IPS DF 19.7 (cell line): ENCODE data around the gene DPF3.

Source experiments
- DNase-seq: peaks from one replicate; pipeline ENCODE4 v3.0.0-alpha.2; 2013; ENCODE audit warnings: low read depth, low spot score

DPF3 gene

DNA sequence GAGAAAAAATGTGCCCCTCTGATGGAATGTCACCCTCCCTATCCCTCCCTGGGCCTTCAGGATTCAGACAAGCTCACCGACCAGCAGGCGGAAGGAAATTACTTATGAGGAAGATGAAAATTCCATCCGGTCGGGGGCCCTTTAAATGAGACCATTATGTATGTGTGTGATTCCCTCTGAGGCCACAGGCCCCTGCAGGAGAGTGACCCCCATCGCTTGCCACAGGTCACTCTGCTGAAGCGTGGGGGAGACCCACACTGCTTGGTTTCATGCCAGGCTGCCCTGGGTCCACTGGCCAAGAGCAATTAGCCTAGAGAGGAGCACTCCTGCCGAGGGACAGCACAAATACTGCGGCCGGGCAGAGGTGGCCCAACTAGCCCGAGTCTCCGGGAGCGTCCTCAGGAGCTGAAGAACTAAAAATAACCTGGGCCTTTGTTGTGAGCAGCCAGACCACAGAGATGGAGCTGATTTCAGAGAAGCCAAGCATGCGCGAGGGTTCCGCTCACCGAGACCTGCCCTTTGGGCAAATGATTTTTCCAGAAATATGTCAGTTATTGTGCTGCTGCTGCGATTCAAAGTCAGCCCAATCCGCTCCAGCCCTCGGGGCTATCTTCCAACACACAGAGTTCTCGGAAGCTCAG is 276.4 kb downstream of the DPF3 start:
- no peak for DNase-seq

DNA sequence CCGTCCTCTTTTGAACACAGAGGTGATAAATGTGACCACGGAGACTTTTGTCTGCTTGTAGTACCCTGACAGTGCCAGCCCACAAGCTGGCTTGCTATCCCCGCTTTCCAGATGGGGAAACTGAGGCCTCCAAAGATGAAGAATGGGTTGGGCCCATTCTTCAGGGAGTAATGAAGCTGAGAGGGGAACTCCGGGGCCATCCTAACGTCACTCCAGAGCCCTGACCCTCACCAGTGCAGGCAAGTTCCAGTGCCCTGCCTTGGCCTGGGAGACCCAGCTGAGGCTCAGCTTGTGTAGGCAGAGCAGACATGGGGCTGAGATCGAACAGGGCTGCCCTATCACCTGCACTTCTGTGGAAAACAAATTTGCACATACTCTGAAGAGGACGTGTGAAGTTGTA is 277.1 kb downstream of the DPF3 start:
- no peak for DNase-seq

DNA sequence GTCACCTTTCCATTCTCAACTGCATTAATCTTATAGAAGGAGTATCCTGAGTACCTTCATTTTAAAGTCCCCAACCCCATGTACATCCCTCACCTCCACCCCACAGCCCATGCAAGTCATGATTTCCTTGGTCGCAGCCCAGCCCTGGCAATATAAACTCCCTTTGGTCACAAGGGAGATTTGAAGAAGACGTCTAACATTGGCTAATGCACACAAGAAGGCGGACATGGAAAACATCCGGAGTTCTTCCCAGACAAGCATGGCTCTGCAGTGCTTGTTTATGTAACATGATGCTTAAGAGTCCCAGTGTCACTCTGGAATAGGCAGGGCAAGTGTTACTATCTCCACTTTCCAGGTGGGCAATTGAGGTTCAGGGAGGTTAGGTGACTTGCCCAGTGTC is 277.6 kb downstream of the DPF3 start:
- no peak for DNase-seq

DNA sequence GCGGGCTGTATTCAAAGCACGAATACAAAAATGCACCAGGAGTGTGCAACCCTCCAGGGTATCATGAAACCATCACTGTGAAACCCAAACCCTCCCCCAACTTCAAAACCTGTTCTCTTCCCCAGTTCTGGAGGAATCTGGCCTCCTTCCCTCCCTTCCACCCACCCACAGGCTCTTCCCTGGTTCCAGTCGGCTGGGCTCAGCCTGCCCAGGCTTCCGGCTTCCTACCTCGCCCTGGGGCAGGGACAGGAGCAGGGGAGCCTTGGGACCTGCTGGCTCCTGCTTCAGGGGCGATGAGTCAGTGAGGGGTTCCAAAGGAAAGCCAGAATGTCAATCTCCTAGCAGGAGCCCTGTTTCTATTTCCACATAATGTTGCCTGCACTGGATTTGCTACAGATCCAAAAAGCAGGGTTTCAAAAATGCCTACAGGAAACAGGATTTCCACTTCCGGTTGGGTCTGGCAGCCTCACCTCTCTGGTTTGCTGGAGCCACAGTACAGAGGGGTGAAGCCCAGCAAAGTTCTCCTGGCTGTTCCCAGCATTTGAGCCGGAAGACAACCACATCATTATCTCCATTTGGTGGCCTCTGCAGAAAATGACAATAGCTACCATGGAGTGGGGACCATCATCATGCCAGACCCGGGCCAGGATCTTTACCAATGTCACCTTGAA is 278.3 kb downstream of the DPF3 start:
- no peak for DNase-seq

DNA sequence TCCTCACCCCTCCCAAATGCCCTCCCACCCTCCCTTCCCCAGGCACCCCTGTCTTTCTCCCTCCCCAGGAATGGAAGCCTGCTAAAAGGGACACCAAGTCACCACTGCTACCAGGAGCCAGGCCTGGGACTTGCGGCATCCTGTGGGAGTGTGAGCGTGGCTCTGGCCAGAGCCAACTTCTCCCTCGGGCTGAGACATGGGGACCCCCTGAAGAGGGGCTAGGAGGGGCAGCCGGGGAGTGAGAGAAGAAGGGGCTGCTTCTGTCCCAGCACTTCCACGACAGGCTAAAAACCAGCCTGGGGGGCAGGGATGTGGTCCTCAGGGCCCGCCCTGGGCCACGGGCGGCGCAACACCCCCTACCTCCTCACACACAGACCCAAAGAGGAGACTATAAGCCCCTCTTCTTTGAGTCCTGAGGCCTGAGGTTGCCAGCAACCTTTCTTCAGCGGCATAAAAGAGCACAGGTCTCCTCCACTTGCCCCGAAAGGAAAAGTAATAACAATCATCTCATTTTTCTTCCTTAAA is 278.9 kb downstream of the DPF3 start:
- DNase-seq = no peak

DNA sequence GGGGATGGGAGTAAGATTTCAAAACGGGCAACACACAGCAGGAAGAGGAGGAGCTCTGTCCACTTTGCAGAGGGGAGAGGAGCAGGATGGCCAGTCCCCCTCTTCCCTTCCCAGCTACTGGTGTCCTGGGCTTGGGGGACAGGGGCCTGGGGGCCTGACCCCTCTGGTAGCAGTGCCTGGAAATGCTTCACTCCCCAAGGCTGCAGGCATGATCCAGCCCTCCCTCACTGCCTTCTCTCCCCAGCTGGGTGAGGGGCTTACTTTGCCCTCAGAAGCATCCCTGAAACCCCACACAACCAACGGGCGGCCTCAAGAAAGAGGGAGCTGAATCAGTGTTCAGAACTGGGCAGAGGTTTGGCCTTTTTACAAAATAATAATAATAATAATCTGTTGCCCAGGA is 279.5 kb downstream of the DPF3 start:
- no peak for DNase-seq

DNA sequence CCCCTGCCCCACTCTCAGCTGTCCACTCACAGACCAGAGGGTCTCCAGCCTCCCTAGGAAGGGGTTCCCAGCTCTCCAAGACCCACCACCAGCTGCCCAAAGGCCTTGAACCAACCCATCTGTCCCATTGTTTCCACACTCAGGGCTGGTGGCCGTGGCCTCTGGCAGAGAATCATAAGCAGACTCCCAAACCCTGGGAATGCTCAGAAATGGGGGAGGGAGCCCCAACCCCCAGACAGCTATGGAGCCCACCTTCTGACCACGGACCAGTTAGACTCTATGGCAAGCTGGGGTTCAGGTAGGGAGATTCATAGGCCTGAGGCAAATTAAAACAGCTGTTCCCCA is 280.0 kb downstream of the DPF3 start:
- no peak for DNase-seq

DNA sequence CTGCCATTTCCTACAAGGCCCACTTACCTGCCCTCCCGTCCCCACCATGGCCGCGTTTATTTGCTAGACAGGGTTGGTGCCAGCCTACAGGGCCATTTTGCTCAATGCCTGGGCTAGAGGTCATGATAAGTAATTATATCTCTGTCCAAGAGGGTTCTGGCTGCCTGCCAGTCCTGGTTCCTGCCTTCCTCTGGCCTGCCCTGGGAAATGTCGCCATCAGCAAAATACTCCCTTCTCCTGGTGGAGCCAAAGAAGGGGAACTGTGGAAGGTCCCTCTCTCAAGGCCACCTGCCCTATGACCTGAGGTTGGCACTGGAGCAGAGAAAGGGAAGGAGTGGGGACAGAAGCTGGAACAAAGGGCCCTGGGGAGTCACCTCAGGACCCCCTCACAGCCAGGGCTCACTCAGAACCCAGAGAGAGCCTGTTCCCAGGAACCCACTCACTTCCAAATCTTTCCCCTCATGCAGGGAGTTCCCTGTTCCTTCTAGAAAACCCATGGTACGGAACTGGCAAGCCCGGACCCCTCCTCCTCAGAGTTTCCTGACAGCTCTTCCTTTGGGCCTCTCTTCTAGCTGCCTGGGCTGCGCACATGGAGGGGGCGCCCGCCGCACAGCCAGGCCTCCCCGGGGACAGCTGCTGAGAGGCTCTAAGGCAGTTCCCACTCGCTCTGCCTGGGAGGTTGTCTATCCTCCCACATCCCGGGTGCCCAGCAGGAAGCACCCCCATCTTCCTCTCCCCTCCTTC is 280.5 kb downstream of the DPF3 start:
- no peak for DNase-seq

- DNase-seq = no peak
Observed at GRCh38 chr14:72612041-72612440, 281.9 kb downstream of the DPF3 start.

DNA sequence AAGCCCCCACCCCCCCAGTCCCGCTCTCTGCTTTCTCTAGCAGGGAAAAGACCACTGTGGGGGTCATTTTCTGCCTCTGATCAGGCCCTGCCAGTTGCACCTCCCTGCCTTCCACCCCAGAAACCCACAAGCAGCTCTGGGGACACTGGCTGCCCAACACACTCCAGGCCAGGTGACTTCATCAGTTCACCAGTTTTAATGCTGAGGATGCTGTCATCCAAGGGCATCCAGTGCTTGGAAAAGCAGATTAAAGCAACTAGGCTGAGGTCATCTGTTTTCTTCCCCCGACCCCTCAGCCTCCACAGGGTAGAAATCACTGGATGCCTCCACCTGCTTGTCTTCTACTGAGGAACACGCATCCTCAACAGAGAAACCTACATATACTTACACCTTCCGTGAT is 282.4 kb downstream of the DPF3 start:
- no peak for DNase-seq

- no peak for DNase-seq
Observed at GRCh38 chr14:72610831-72611200, 283.1 kb downstream of the DPF3 start.

- DNase-seq = no peak
Observed at GRCh38 chr14:72610096-72610830, 283.6 kb downstream of the DPF3 start.

- no peak for DNase-seq
Observed at GRCh38 chr14:72609205-72609916, 284.5 kb downstream of the DPF3 start.

- DNase-seq = no peak
Observed at GRCh38 chr14:72608391-72609204, 285.3 kb downstream of the DPF3 start.

DNA sequence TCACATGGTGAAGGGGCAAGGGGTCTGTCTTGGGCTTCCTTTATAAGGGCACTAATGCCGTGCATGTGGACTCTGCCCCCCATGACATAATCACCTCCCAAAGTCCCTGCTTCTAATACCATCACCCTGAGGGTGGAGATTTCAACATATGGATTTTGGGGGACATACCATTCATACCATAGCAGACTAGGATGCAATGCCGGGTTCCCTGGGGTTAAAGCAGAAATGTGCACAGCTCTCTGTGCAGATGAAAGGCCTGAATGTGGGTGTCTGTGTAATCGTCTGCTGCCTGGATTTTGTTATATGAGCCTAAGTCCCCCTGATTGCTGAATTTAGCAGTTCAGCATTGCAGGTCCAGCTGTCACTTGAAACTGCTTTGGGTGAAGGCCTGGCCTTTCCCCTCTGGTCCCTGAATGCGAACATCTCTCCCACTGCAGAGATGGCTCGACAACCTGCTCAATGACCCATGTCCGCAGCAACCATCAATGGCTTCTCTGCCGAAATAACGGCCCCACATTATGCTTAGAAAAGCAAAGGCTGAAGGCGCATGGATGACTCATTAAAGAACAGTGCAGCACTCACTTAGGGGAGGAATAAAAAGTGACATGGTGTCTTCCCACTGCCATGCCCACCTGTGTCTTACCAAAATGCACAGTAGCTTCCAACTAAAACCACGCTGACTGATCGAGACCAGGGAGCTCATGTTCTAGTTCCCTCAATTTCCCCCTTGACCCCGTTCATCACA is 286.3 kb downstream of the DPF3 start:
- DNase-seq = no peak

- DNase-seq = no peak
Observed at GRCh38 chr14:72606879-72607278, 287.0 kb downstream of the DPF3 start.

- DNase-seq = no peak
Observed at GRCh38 chr14:72605921-72606220, 288.0 kb downstream of the DPF3 start.

DNA sequence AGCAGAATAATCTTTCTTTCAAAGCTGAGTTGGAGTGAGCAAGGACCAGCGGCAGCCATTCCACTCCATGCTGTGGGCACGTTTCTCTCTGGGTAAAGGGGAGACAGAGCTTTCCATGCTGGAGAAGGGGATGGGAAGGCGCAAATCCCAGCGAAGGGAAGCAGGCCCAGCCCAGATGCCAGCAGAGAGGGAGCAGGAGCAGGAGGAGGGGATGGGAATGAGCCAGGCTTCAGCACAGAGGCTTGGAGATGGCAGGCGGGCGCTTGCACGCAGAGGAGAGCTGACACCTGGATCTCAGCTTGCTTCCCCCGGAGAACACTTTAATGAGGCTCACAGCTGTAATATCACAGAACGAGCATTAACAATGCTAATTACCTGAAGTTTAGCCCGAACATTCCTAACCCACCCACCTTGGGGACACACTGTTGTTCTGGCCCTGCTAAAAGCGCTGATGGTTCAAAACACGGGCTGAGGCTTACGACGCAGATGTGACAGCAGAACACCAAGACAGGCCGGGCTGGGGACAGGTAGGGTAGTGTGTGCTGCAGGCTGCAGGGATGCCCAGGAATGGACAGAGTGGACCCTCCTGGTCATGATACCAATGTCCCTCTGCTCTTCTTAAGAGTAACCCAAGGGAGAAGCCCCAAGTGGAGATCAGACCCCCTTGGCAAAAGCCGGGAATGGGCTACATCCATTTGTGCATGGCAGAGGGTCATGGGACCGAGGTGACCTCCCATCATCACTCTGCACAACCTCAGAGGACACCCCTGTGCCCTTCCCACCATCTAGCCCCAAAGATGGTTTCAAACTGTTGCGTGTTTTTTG is 288.6 kb downstream of the DPF3 start:
- DNase-seq = no peak

DNA sequence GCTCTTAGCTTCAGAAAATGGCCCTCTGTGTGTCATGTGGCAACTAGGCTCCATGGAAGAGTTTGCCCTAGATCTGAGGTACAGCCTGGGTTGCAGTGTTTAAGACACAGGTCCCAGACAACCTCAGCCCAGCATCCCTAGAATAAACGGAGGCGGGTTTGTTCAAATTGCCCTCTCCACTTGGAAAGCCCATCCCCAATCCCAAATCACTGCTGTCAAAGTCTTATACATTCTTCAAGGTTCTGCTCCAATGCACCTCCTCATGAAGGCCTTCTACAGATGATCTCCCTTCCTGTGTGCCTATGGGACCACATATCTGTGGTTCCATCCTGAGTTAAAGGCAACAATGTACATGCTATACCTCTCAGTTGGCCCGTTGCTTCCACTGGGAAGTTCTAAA is 289.8 kb downstream of the DPF3 start:
- no peak for DNase-seq
